Testis (tissue), 3 donors: ENCODE data around the gene NIT1. TPM values are rescaled to one million over a fixed set of nuclear protein-coding genes. Genes with fewer than 3 reads are reported as not detected.

Experiments used
- DNase-seq: peaks from one replicate; pipeline ENCODE4 v3.0.0-alpha.2; 2019
- H3K27ac ChIP-seq, 2 donors: fragments of 200-600 bp; sonication (generic); one replicate each; pipeline ENCODE4 v1.5.1; 2019
- H3K27me3 ChIP-seq: fragments of 200-600 bp; sonication (generic); one replicate; pipeline ENCODE4 v1.5.1; 2019
- H3K36me3 ChIP-seq: fragments of 200-600 bp; sonication (generic); one replicate; pipeline ENCODE4 v1.5.1; 2017; ENCODE audit warnings: low read depth; ENCODE audit errors: missing control alignments
- H3K4me1 ChIP-seq: fragments of 200-600 bp; sonication (generic); one replicate; pipeline ENCODE4 v1.5.1; 2019
- H3K4me3 ChIP-seq, 2 donors: fragments of 200-600 bp; sonication (generic); one replicate each; pipeline ENCODE4 v1.5.1; 2017 to 2019
- H3K9me3 ChIP-seq: fragments of 200-600 bp; sonication (generic); one replicate; pipeline ENCODE4 v1.5.1; 2017
- CTCF ChIP-seq, 3 experiments: fragments of 450-650 bp in 2 of 3; fragments of 200-600 bp in 1 of 3; sonication (generic) in 1 of 3; IDR thresholded peaks; one replicate each; pipeline ENCODE4 v1.5.1; 2016 to 2019; ENCODE audit warnings: antibody characterized with exemption in 3 of 3, mild to moderate bottlenecking in 2 of 3, moderate library complexity in 1 of 3
- POLR2A ChIP-seq: fragments of 450-650 bp; IDR thresholded peaks from one replicate; pipeline ENCODE4 v1.6.1; 2017; ENCODE audit warnings: antibody characterized with exemption, mild to moderate bottlenecking, moderate library complexity
- WGBS, 2 donors: methylation state at CpG; one replicate each; pipeline ENCODE4 v1.1.5; 2018; 5-methylcytosine and 5-hydroxymethylcytosine counted together
- intact Hi-C: fragments of 100-400 bp; cut with DNase I; formaldehyde crosslinking; loops from one replicate; pipeline ENCODE4 v1.15.1; 2023; ENCODE audit warnings: low total_unique reads
- polyA plus RNA-seq: library from polyadenylated mRNA; stranded (reverse); fragments of 350-450 nt; fragmentation: Illumina TruSeq; extraction: RNeasy Lipid Tissue Mini Kit (QIAGEN cat#74804); gene quantifications from one replicate; pipeline ENCODE4 v1.2.3, GENCODE V29; 2014; ENCODE audit warnings: low read depth, low replicate concordance; ENCODE audit not compliant: insufficient read depth
- total RNA-seq, 2 donors: library from RNA; depleted of rRNA; stranded (reverse); fragments of >200 nt; gene quantifications; one replicate each; pipeline ENCODE4 v1.2.3, GENCODE V29; 2016

Gene NIT1
- total and polyA plus RNA-seq, 3 donors from 2014 or later = 44.8 to 51.1 (median 51.1) TPM

DNA sequence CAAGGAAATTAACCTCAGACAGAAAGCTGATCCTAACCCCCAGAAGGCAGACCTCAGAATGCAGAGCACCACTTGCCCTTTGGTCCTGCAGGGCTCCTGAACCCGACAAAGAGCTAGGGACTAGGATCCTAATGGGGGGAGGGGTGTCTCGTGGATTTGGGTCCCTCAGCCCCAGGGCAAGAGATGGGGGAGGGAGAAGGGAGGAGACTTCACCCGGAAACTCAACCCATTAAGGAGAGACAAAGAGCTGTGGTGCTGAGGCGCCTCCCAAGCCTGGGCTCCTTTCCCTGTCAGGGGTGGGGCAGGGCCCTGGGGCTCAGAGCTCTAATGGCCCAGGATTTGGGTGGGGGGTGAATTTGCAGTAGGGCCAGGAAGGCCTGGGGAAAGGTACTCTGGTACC, 31.4 kb upstream of the NIT1 start:
- Histone ChIP-seq H3K27ac (no peak overlapping the region), H3K36me3 (no peaks in the 10 kb centered on the region), H3K9me3 (no peaks in the 10 kb centered on the region), H3K4me1 (no peaks in the 10 kb centered on the region), H3K27me3 (no peaks in the 10 kb centered on the region), H3K4me3 (no peak overlapping the region)
- intact Hi-C loops = no loop called here
- DNase-seq = no peak
- TF ChIP-seq POLR2A (no peak), CTCF (IDR thresholded peaks at IDR 0.05) (no peak)
- 79 to 81% methylated on average over 4 of the region's 4 CpGs for WGBS, 2 donors

- intact Hi-C loops = no loop called here
- Histone ChIP-seq H3K4me1 (no peaks in the 10 kb centered on the region), H3K4me3 (no peak overlapping the region), H3K27ac (no peak overlapping the region), H3K27me3 (no peaks in the 10 kb centered on the region), H3K36me3 (no peaks in the 10 kb centered on the region), H3K9me3 (no peaks in the 10 kb centered on the region)
- TF ChIP-seq CTCF (IDR thresholded peaks at IDR 0.05) (no peak), POLR2A (no peak)
- DNase-seq = no peak
- WGBS, 2 donors = 89 to 93% methylated on average over 3 of the region's 3 CpGs
Observed at GRCh38 chr1:161088587-161089110, 29.3 kb upstream of the NIT1 start.

DNA sequence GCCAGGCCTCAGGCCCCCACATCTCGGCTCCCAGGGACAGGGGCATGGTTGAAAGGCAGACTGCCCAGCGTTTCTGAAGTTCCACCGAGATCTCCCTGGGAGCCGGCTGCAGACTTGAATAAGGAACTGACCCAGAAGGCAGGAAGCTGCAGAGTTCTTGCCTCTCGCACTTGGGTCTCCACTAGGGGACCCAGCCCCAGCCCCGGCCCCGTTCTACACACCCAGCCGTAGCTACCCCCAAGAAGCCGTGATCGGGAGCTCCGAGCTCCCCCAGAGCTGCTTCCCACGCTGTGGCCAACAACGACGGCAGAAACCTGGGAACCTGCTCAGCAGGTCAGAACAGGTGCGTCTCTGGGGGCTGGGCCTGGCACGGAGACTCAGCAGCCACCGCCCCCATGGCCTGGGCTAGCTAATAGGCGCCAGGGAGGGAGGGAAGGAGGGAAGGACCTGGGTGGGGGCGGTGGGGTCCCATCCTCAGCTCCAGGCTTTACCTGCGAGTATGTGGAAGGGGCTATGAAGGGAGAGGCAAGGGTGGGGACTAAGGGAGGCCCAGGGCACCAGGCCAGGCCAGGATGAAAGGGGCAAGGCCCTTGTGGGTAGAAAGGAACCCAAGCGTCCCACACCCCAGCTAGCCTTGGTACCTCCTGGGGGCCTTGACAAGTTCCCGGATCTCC, 28.5 kb upstream of the NIT1 start, which contains the start of gene NECTIN4:
TSS of gene NECTIN4 (minus strand) at position 308 of the 674 bp plus-strand sequence. CDS start at position 46, 262 bp downstream.
- Histone ChIP-seq H3K4me1 (no peaks in the 10 kb centered on the region), H3K27me3 (no peaks in the 10 kb centered on the region), H3K27ac (no peak within 1 kb of the TSS), H3K4me3 (no peak within 1 kb of the TSS), H3K36me3 (no peaks in the 10 kb centered on the region), H3K9me3 (no peaks in the 10 kb centered on the region)
- DNase-seq = no peak
- WGBS, 2 donors = 73 to 89% methylated on average over 8 to 22 of the region's 22 CpGs
- intact Hi-C loops = no loop called here
- TF ChIP-seq CTCF (IDR thresholded peaks at IDR 0.05) (no peak), POLR2A (no peak)

DNA sequence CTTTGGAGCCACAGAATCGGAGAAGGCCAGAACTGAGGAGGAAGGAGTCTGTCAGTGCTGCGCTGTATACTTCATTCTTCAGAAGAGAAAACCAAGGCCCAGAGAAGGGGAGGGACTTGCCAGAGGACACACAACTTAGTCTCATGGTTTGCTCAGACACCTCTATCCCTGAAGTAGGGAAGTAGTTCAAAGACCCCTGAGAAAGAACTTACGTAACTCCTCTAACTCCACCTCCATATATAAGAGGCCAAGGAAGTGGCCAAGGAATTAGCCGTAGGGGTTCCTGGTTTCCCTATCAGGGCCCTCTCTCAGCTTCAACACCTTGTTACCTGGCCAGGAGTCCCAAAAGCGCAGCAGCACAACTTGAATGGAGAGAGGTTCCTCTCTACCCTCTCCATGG, 28.0 kb upstream of the NIT1 start:
- Histone ChIP-seq H3K9me3 (no peaks in the 10 kb centered on the region), H3K4me3 (no peak overlapping the region), H3K36me3 (no peaks in the 10 kb centered on the region), H3K4me1 (no peaks in the 10 kb centered on the region), H3K27ac (no peak overlapping the region), H3K27me3 (no peaks in the 10 kb centered on the region)
- intact Hi-C loops = loop anchor here (10.0 kb wide), 1 partner anchor 95 kb away; no protein-coding TSS in a partner anchor
- TF ChIP-seq CTCF (IDR thresholded peaks at IDR 0.05) = no peak
- no peak for TF ChIP-seq POLR2A
- DNase-seq = no peak
- 88 to 97% methylated on average over 5 of the region's 5 CpGs for WGBS, 2 donors
